Hepatocyte (in vitro differentiated cells): ENCODE results near the gene SDF4.

Source experiments
- EZH2 ChIP-seq: fragments of 200-600 bp; sonication (generic); IDR thresholded peaks from 2 replicates; pipeline ENCODE4 v1.6.1; 2016; ENCODE audit warnings: antibody characterized with exemption, mild to moderate bottlenecking, borderline replicate concordance
- TF ChIP-seq, protein P1 (sequence below): fragments of 200-600 bp; sonication (generic); IDR thresholded peaks from 2 replicates; pipeline ENCODE4 v1.5.1; 2016; ENCODE audit warnings: antibody characterized with exemption, mild to moderate bottlenecking; ENCODE audit not compliant: poor library complexity

GRCh38 chr1:1200876-1201810 lies 30.7 kb downstream of the SDF4 start:
- TF ChIP-seq, protein P1, sequence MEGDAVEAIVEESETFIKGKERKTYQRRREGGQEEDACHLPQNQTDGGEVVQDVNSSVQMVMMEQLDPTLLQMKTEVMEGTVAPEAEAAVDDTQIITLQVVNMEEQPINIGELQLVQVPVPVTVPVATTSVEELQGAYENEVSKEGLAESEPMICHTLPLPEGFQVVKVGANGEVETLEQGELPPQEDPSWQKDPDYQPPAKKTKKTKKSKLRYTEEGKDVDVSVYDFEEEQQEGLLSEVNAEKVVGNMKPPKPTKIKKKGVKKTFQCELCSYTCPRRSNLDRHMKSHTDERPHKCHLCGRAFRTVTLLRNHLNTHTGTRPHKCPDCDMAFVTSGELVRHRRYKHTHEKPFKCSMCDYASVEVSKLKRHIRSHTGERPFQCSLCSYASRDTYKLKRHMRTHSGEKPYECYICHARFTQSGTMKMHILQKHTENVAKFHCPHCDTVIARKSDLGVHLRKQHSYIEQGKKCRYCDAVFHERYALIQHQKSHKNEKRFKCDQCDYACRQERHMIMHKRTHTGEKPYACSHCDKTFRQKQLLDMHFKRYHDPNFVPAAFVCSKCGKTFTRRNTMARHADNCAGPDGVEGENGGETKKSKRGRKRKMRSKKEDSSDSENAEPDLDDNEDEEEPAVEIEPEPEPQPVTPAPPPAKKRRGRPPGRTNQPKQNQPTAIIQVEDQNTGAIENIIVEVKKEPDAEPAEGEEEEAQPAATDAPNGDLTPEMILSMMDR: no peak
- no peak for TF ChIP-seq EZH2
